ENCODE measurements around the gene KIRREL1.

DNA sequence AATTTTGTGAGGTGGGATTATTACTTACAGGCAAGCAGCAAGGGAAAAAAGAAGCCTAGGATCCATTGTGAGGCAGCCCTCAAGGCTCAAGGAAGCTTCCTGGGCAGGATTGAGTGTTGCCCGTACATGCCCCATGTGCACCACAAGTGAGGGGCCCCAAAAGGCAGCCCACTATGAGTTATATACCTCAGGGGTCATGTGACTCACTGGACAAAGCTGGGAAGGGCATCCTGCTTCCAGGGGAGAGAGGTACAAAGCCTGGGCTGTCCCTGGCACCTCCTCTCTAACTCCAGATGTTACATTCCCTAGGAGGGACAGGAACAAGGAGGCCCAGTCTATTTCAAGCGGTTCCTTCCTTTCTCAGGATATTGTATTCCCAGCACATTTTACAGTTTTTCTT lies 153.3 kb downstream of the KIRREL1 start:
- TF ChIP-seq, protein P1, sequence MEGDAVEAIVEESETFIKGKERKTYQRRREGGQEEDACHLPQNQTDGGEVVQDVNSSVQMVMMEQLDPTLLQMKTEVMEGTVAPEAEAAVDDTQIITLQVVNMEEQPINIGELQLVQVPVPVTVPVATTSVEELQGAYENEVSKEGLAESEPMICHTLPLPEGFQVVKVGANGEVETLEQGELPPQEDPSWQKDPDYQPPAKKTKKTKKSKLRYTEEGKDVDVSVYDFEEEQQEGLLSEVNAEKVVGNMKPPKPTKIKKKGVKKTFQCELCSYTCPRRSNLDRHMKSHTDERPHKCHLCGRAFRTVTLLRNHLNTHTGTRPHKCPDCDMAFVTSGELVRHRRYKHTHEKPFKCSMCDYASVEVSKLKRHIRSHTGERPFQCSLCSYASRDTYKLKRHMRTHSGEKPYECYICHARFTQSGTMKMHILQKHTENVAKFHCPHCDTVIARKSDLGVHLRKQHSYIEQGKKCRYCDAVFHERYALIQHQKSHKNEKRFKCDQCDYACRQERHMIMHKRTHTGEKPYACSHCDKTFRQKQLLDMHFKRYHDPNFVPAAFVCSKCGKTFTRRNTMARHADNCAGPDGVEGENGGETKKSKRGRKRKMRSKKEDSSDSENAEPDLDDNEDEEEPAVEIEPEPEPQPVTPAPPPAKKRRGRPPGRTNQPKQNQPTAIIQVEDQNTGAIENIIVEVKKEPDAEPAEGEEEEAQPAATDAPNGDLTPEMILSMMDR (IDR thresholded peaks at IDR 0.05; ENCODE audit: borderline replicate concordance, extremely low read depth, low read length, poor library complexity, severe bottlenecking): no peak
- no peak for TF ChIP-seq EZH2 (IDR thresholded peaks at IDR 0.05; ENCODE audit: borderline replicate concordance, low read depth, low read length, severe bottlenecking)
